Esophagus squamous epithelium (tissue), 4 donors: Measurements from ENCODE around the gene TAF10.

Experiments
- POLR2A ChIP-seq, 4 donors: fragments of 450-650 bp; IDR thresholded peaks; one replicate each; pipeline ENCODE4 v1.6.1; 2017; ENCODE audit warnings: antibody characterized with exemption in 4 of 4, mild to moderate bottlenecking in 4 of 4, moderate library complexity in 3 of 4
- TF ChIP-seq, protein P1 (sequence below), 6 experiments: fragments of 450-650 bp in 4 of 6; fragments of 200-600 bp in 2 of 6; sonication (generic) in 2 of 6; IDR thresholded peaks; one replicate each; pipeline ENCODE4 v1.5.1; 2016 to 2019; ENCODE audit warnings: antibody characterized with exemption in 6 of 6, mild to moderate bottlenecking in 4 of 6, moderate library complexity in 4 of 6

DNA sequence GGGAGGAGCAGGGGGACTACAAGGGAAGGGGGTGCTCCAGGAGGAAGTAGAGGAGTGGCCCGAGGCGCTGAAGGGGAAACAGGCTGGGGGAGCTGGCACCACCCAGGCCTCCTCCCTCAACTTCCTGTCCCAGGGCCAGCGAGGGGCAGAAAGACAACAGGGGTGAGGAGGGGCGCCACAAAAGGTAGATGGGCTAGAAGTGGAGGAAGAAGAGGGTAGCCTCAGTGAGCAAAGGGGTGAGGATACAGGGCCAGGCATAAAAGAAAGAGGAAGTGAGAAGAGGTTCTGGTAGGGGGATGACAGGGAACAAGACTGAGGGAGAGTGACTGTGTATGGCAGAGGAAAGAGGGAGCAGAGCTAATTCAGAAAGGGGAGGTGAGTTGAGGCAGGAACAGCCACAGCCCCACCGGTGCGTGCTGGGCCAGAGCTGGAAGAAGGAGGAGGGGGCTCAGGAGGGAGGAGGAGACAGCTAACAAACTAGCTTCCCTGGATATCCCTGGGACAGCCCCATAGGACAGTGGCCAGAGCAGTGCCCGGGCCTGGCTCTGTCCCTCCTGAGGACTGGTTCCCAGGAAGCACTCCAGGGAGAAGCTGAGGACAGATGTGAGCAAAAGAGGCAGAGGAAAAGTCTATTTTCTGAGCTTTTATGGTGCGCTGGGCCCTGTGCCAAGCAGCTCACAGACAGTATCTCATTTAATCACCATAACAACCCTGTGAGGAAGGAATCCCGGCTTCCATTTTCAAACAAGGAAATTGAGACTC is 35.1 kb upstream of the TAF10 start:
- TF ChIP-seq, protein P1, sequence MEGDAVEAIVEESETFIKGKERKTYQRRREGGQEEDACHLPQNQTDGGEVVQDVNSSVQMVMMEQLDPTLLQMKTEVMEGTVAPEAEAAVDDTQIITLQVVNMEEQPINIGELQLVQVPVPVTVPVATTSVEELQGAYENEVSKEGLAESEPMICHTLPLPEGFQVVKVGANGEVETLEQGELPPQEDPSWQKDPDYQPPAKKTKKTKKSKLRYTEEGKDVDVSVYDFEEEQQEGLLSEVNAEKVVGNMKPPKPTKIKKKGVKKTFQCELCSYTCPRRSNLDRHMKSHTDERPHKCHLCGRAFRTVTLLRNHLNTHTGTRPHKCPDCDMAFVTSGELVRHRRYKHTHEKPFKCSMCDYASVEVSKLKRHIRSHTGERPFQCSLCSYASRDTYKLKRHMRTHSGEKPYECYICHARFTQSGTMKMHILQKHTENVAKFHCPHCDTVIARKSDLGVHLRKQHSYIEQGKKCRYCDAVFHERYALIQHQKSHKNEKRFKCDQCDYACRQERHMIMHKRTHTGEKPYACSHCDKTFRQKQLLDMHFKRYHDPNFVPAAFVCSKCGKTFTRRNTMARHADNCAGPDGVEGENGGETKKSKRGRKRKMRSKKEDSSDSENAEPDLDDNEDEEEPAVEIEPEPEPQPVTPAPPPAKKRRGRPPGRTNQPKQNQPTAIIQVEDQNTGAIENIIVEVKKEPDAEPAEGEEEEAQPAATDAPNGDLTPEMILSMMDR (IDR thresholded peaks at IDR 0.05): no peak
- TF ChIP-seq POLR2A (IDR thresholded peaks at IDR 0.05): no peak
